IPS-18a (cell line): ENCODE measurements around the gene GPR3.
"Not testable (repeated sequence)": the region's sequence is repeated elsewhere in the genome, so short reads cannot be mapped to it uniquely, and the experiment has no call there.

Source experiments
- H3K27ac ChIP-seq: one replicate; pipeline ENCODE4 v1.5.1; 2013; ENCODE audit warnings: low read length
- H3K27me3 ChIP-seq: one replicate; pipeline ENCODE4 v1.6.1; 2013; ENCODE audit warnings: mild to moderate bottlenecking, low read length; ENCODE audit not compliant: control insufficient read depth, insufficient read depth
- H3K36me3 ChIP-seq: one replicate; pipeline ENCODE4 v1.6.1; 2013; ENCODE audit warnings: low read depth, low read length; ENCODE audit not compliant: control insufficient read depth
- H3K4me1 ChIP-seq: one replicate; pipeline ENCODE4 v1.6.1; 2013; ENCODE audit warnings: low read depth, low read length; ENCODE audit not compliant: control insufficient read depth
- H3K4me3 ChIP-seq: one replicate; pipeline ENCODE4 v1.5.1; 2013; ENCODE audit warnings: low read length
- H3K9ac ChIP-seq: one replicate; pipeline ENCODE4 v1.6.1; 2013; ENCODE audit warnings: mild to moderate bottlenecking, low read length, moderate library complexity
- H3K9me3 ChIP-seq: one replicate; pipeline ENCODE4 v1.6.1; 2013; ENCODE audit warnings: low read depth, low read length; ENCODE audit not compliant: control insufficient read depth

The GPR3 gene

DNA sequence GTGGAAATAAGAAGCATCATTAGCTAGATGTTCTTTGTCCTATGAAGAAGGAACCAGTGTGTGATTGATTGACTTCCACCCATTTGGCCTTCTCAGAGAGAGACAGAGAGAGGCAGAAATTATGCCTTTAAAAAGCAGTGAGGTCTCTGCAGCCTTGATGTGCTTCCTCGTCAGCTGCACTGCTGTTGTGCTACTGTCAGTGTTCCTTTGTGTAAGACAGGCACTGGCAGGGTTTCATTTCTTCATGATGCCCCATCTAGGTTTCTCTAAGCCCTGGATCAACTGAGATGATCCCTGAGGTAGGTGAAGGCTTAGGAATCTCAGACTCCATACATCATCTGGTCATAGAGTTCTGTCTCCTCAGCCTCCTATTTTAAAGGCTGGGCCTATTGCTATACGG lies 34.9 kb downstream of the GPR3 start:
- H3K9me3 ChIP-seq, result no peaks in the 10 kb centered on the region
- no peak overlapping the region for H3K9ac ChIP-seq
- no peak overlapping the region for H3K4me3 ChIP-seq
- H3K36me3 ChIP-seq, result peaks cover 9% of the 10 kb centered on the region
- no peak overlapping the region for H3K27ac ChIP-seq
- H3K27me3 ChIP-seq, result no peaks in the 10 kb centered on the region
- peaks cover 45% of the 10 kb centered on the region for H3K4me1 ChIP-seq

GRCh38 chr1:27427816-27428315 lies 35.4 kb downstream of the GPR3 start:
- Histone ChIP-seq H3K27me3 (no peaks in the 10 kb centered on the region), H3K9ac (peak overlapping the region; percentile 46), H3K36me3 (peaks cover 9% of the 10 kb centered on the region), H3K9me3 (no peaks in the 10 kb centered on the region), H3K27ac (peak overlapping the region; percentile 28), H3K4me1 (peaks cover 45% of the 10 kb centered on the region), H3K4me3 (no peak overlapping the region)

- peak overlapping the region; percentile 23 for H3K4me3 ChIP-seq
These were observed 36.0 kb downstream of the GPR3 start for GRCh38 chr1:27428316-27429028.

GRCh38 chr1:27429029-27429425 lies 36.6 kb downstream of the GPR3 start:
- H3K4me3 ChIP-seq, result peak overlapping the region; percentile 23
- H3K36me3 ChIP-seq, result peaks cover 9% of the 10 kb centered on the region
- H3K9ac ChIP-seq, result peak overlapping the region; percentile 46
- peak overlapping the region; percentile 58 for H3K27ac ChIP-seq
- no peaks in the 10 kb centered on the region for H3K27me3 ChIP-seq
- no peaks in the 10 kb centered on the region for H3K9me3 ChIP-seq
- H3K4me1 ChIP-seq, result peaks cover 43% of the 10 kb centered on the region

More at GRCh38 chr1:27428316-27429028, 36.0 kb downstream of the GPR3 start:
- Histone ChIP-seq H3K27ac (peak overlapping the region; percentile 28), H3K9ac (peak overlapping the region; percentile 46), H3K36me3 (peaks cover 9% of the 10 kb centered on the region), H3K4me1 (peaks cover 45% of the 10 kb centered on the region), H3K27me3 (no peaks in the 10 kb centered on the region), H3K9me3 (no peaks in the 10 kb centered on the region)

DNA sequence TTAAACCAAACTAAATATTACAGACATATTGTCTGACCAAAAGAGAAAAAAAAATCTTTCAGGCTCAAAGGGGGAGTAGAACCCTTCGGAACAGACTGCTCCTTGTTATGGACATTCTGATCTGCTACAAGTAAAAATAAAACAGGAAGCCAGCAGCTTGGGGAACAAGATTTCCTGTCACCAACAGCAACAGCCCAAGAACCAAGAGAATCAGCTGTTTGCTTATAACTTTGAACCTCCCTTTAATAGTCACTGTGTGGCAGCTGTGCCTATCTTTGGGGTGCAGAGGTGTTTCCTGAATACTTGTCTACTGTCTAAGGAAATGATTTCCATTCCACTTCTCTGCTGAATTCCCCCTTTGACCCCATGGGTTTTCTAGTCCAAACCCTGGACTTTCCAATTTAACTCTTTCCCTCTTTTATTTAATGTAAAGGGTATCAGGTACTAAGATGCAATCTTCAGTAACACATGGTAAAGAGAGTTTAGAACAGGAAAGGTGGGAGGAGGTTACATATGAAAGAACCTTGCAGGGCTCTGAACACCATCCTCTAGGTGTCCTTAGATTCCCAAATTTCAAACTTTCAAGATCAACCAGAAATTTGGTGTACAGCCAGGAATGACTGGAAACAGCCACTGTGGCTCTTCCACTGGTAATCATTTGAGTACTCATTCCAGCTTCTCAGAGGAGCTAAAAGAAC lies 38.6 kb downstream of the GPR3 start:
- peaks cover 44% of the 10 kb centered on the region for H3K4me1 ChIP-seq
- no peak overlapping the region for H3K4me3 ChIP-seq
- no peaks in the 10 kb centered on the region for H3K9me3 ChIP-seq

DNA sequence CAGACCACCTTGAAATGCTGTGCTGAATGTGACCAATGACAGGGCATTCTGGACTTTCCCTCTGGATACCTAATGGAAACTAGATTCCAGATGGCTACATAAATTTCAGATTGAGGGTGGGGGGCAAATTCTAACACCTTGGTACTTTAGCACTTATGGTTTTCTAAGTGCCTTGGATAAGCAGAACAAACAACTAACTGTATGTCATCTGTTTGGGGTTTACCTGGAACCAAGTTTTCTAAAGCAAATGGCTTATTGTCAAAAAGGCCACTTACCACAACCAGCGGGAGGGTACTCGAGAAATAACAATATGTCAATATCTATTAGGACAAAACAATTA lies 39.1 kb downstream of the GPR3 start:
- Histone ChIP-seq H3K27me3 (no peaks in the 10 kb centered on the region), H3K9me3 (no peaks in the 10 kb centered on the region), H3K36me3 (peaks cover 9% of the 10 kb centered on the region), H3K4me1 (peaks cover 49% of the 10 kb centered on the region), H3K27ac (peak overlapping the region; percentile 14), H3K4me3 (no peak overlapping the region), H3K9ac (no peak overlapping the region)

More for the DNA sequence above, 38.6 kb downstream of the GPR3 start:
- H3K36me3 ChIP-seq, result peaks cover 9% of the 10 kb centered on the region
- no peak overlapping the region for H3K9ac ChIP-seq
- H3K27ac ChIP-seq, result peak overlapping the region; percentile 14
- H3K27me3 ChIP-seq, result no peaks in the 10 kb centered on the region

- H3K36me3 ChIP-seq, H3K9ac ChIP-seq, H3K4me3 ChIP-seq, H3K27ac ChIP-seq, H3K9me3 ChIP-seq, H3K27me3 ChIP-seq: not testable (repeated sequence)
- H3K4me1 ChIP-seq, result peaks cover 56% of the 10 kb centered on the region
These were observed 40.3 kb downstream of the GPR3 start for GRCh38 chr1:27432725-27433124.

GRCh38 chr1:27433706-27434105 lies 41.3 kb downstream of the GPR3 start:
- Histone ChIP-seq H3K4me1 (peaks cover 55% of the 10 kb centered on the region), H3K9me3 (no peaks in the 10 kb centered on the region), H3K36me3 (no peaks in the 10 kb centered on the region), H3K4me3 (no peak overlapping the region), H3K27ac (no peak overlapping the region), H3K9ac (no peak overlapping the region), H3K27me3 (no peaks in the 10 kb centered on the region)

GRCh38 chr1:27435566-27436203 lies 43.3 kb downstream of the GPR3 start:
- Histone ChIP-seq H3K9me3 (no peaks in the 10 kb centered on the region), H3K4me3 (no peak overlapping the region), H3K36me3 (no peaks in the 10 kb centered on the region), H3K27ac (no peak overlapping the region), H3K4me1 (peaks cover 39% of the 10 kb centered on the region), H3K9ac (no peak overlapping the region), H3K27me3 (no peaks in the 10 kb centered on the region)

DNA sequence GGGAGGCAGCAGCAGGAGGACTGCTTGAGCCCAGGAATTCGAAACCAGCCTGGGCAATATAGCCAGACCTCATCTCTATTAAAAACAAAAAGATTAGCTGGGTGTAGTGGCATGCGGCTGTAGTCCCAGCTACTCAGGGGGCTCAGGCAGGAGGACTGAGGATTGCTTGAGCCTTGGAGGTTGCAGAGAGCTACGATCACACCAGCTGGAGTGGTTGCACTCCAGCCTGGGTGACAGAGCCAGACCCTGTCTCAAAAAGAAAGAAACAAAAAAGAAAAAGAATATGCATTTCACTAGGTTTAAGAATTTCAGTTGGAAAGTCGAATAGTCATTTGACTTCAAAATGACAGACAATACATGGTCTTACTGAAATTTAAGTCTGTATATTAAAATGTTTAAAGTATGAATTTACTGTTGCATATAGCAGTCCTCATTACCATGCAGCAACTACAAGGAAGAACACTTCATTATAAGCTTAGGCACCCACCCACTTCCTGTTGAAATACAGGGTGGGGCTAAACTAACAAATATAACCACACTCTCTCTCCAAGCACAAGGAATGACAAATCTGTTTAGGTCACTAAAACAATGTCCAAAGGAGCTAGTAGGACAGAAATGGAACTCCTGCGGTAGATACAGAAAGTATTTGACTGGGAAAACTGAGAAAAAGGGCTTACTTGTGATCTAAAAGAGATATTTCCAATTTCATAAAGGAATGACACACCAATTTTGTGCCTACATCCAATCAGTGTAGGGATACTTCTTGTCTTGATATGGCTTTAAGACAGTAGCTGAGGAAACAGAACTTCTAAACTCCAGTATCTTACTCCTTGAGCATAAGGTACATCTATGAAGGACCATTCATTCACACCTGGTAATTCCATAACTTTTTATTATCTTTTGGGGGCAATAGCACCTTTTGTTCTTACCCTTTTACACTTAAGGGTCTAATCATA lies 44.1 kb downstream of the GPR3 start:
- Histone ChIP-seq H3K4me3 (no peak overlapping the region), H3K9me3 (no peaks in the 10 kb centered on the region), H3K9ac (no peak overlapping the region), H3K36me3 (no peaks in the 10 kb centered on the region), H3K27ac (no peak overlapping the region), H3K27me3 (no peaks in the 10 kb centered on the region), H3K4me1 (peaks cover 31% of the 10 kb centered on the region)

GRCh38 chr1:27438621-27439061 lies 46.2 kb downstream of the GPR3 start:
- Histone ChIP-seq H3K4me1 (peaks cover 26% of the 10 kb centered on the region), H3K9ac (no peak overlapping the region), H3K4me3 (no peak overlapping the region), H3K27ac (no peak overlapping the region), H3K36me3 (no peaks in the 10 kb centered on the region), H3K9me3 (no peaks in the 10 kb centered on the region), H3K27me3 (no peaks in the 10 kb centered on the region)
